ENCODE data around the gene PCDHGA7. TPM values are rescaled to one million over a fixed set of nuclear protein-coding genes. Genes with fewer than 3 reads are reported as not detected.

The PCDHGA7 gene
- total and polyA plus RNA-seq, 2 donors (not counting 3 experiments of a cell fraction or from before 2014, with no cell fraction given) = 0.84 to 1.8 TPM

DNA sequence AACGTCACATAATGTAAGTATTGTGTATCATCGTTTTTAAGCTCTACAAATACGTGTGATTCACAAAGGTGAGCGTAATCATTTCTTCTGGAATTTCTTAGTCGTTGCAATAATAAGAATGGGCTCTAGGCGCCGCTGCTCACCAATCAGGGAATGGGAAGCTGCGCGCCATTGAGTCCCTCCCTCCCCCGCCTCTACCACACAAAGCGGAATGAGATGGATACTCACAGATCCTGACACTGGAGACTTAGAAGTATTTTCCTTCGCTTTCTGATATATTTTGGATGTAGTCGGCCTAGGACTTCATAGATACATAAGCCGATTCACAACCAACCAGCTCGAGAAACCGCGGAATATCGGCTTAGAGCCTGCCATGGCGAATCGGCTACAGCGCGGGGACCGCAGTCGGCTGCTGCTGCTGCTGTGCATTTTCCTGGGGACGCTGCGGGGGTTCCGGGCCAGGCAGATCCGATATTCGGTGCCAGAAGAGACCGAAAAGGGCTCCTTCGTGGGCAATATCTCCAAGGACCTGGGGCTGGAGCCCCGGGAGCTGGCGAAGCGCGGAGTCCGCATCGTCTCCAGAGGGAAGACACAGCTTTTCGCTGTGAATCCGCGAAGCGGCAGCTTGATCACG is 38.4 kb downstream of the PCDHGA7 start, which contains the start of gene PCDHGA11:
TSS of gene PCDHGA11 (plus strand) at position 197 of the 634 bp plus-strand sequence. CDS start at position 374, 177 bp downstream.
- Histone ChIP-seq H3K9me1 (replicated peaks; ENCODE audit: control insufficient read depth, extremely low read depth, insufficient read depth, low read length) (no peaks in the 10 kb centered on the region), H4K20me1 (replicated peaks; ENCODE audit: control insufficient read depth, extremely low read depth, insufficient read depth, low read length) (no peaks in the 10 kb centered on the region), H3K27ac (ENCODE audit: insufficient read depth, low read depth, low read length) (no peak within 1 kb of the TSS), H3K27me3 (ENCODE audit: control insufficient read depth in 2 of 2, insufficient read depth in 2 of 2, low read length in 2 of 2) (peaks cover 40 to 84% of the 10 kb centered on the region in 2 experiments), H3K36me3 (ENCODE audit: control insufficient read depth in 2 of 2, extremely low read depth in 1 of 2, insufficient read depth in 2 of 2, low read length in 2 of 2) (no peaks in the 10 kb centered on the region), H3K4me3 (replicated peaks in 1 of 3; ENCODE audit: insufficient read depth in 1 of 3, low read depth in 1 of 3, low read length in 3 of 3) (peak within 1 kb of the TSS; percentile 39 to 83 (median 66)), H3K9ac (replicated peaks; ENCODE audit: extremely low read depth, insufficient read depth, low read length) (peak within 1 kb of the TSS; percentile 60), H3K79me2 (ENCODE audit: control insufficient read depth, insufficient read depth, low read length) (no peaks in the 10 kb centered on the region), H3K4me2 (ENCODE audit: insufficient read depth, low read length) (peak within 1 kb of the TSS; percentile 90), H3K4me1 (ENCODE audit: control insufficient read depth, extremely low read depth, insufficient read depth, low read length) (peaks cover 15% of the 10 kb centered on the region), H3K9me3 (replicated peaks; ENCODE audit: control insufficient read depth, insufficient read depth, low read length) (peaks cover 8% of the 10 kb centered on the region), H2AFZ (ENCODE audit: low read depth, low read length) (peak within 1 kb of the TSS; percentile 84)
- TF ChIP-seq CTCF (IDR thresholded peaks at IDR 0.05; ENCODE audit: extremely low read depth in 1 of 2, insufficient read depth in 1 of 2, low read depth in 1 of 2, low read length in 2 of 2) (peak; percentile 53 to 71), POLR2A (IDR thresholded peaks at IDR 0.05; ENCODE audit: low read depth, low read length) (no peak)
- DNase-seq (ENCODE audit: low read depth, low spot score) (peak; percentile 78), FAIRE-seq (peak; percentile 71)
- ChIA-PET CTCF (interaction anchor here (0.6 to 11.3 kb wide), 40 partner anchors 8 to 212 kb away, joined by 3 to 335 read pairs (median 6); partner anchors contain the start of genes DIAPH1, PCDHB12, PCDHGA1 and PCDHGA10), POLR2A (interaction anchor here (1.9 to 2.2 kb wide), 2 partner anchors 9 to 137 kb away, joined by 8 read pairs; partner anchors contain the start of gene PCDHGA12)
- BruUV-seq (replicated peaks) = TSS peak; percentile 41
- dilution Hi-C loops (cut with MboI; ENCODE audit: extremely low pct_ligation_motif_present, low sequenced_read_pairs) = no loop called here
- intact Hi-C loops (cut with micrococcal nuclease) = loop anchor here (1.0 to 5.0 kb wide), 4 partner anchors 9 to 103 kb away; partner anchors contain the start of genes PCDHGA12, PCDHGA6 and PCDHGB3

DNA sequence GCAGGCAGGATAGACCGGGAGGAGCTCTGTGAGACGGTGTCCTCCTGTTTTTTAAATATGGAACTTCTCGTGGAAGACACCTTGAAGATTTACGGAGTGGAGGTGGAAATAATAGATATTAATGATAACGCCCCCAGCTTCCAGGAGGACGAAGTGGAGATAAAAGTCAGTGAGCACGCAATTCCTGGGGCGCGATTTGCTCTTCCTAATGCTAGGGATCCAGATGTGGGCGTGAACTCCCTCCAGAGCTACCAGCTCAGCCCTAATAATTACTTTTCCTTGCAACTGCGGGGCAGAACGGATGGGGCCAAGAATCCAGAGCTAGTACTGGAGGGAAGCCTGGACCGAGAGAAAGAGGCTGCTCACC is 38.9 kb downstream of the PCDHGA7 start:
- Histone ChIP-seq H3K9me3 (replicated peaks; ENCODE audit: control insufficient read depth, insufficient read depth, low read length) (peaks cover 8% of the 10 kb centered on the region), H3K9ac (replicated peaks; ENCODE audit: extremely low read depth, insufficient read depth, low read length) (no peak overlapping the region), H4K20me1 (replicated peaks; ENCODE audit: control insufficient read depth, extremely low read depth, insufficient read depth, low read length) (no peaks in the 10 kb centered on the region), H2AFZ (ENCODE audit: low read depth, low read length) (peak overlapping the region; percentile 84), H3K36me3 (ENCODE audit: control insufficient read depth in 2 of 2, extremely low read depth in 1 of 2, insufficient read depth in 2 of 2, low read length in 2 of 2) (no peaks in the 10 kb centered on the region), H3K27ac (ENCODE audit: insufficient read depth, low read depth, low read length) (no peak overlapping the region), H3K4me1 (ENCODE audit: control insufficient read depth, extremely low read depth, insufficient read depth, low read length) (peaks cover 15% of the 10 kb centered on the region), H3K4me3 (replicated peaks in 1 of 3; ENCODE audit: insufficient read depth in 1 of 3, low read depth in 1 of 3, low read length in 3 of 3) (peak overlapping the region; percentile 39 to 83 (median 66)), H3K27me3 (ENCODE audit: control insufficient read depth in 2 of 2, insufficient read depth in 2 of 2, low read length in 2 of 2) (peaks cover 38 to 84% of the 10 kb centered on the region in 2 experiments), H3K9me1 (replicated peaks; ENCODE audit: control insufficient read depth, extremely low read depth, insufficient read depth, low read length) (no peaks in the 10 kb centered on the region), H3K4me2 (ENCODE audit: insufficient read depth, low read length) (peak overlapping the region; percentile 90), H3K79me2 (ENCODE audit: control insufficient read depth, insufficient read depth, low read length) (no peaks in the 10 kb centered on the region)
- DNase-seq (ENCODE audit: low read depth, low spot score) (no peak), FAIRE-seq (no peak)
- ChIA-PET CTCF (interaction anchor here (0.6 to 11.3 kb wide), 40 partner anchors 9 to 212 kb away, joined by 3 to 335 read pairs (median 6); partner anchors contain the start of genes DIAPH1, PCDHB12, PCDHGA1 and PCDHGA10), POLR2A (interaction anchor here (1.9 to 2.2 kb wide), 2 partner anchors 9 to 137 kb away, joined by 8 read pairs; partner anchors contain the start of gene PCDHGA12)
- dilution Hi-C loops (cut with MboI; ENCODE audit: extremely low pct_ligation_motif_present, low sequenced_read_pairs) (no loop called here), intact Hi-C loops (cut with micrococcal nuclease) (loop anchor here (1.0 to 5.0 kb wide), 4 partner anchors 9 to 103 kb away; partner anchors contain the start of genes PCDHGA12, PCDHGA6 and PCDHGB3)
- no TSS peak for BruUV-seq (replicated peaks)
- TF ChIP-seq POLR2AphosphoS5 (IDR thresholded peaks at IDR 0.05; ENCODE audit: insufficient read depth, low read depth, low read length) (no peak), GATA2 (IDR thresholded peaks at IDR 0.05; ENCODE audit: insufficient read depth, insufficient read length, low read depth, low read length) (no peak), MYC (IDR thresholded peaks at IDR 0.05; ENCODE audit: low read depth, low read length) (no peak), EZH2 (IDR thresholded peaks at IDR 0.05; ENCODE audit: borderline replicate concordance, low read depth, low read length, severe bottlenecking) (no peak), JUN (IDR thresholded peaks at IDR 0.05; ENCODE audit: borderline replicate concordance, insufficient read depth, insufficient read length, low read depth) (no peak), FOS (IDR thresholded peaks at IDR 0.05; ENCODE audit: borderline replicate concordance, insufficient read depth, low read length) (no peak), MAX (IDR thresholded peaks at IDR 0.05; ENCODE audit: insufficient read depth, insufficient read length) (no peak), POLR2A (IDR thresholded peaks at IDR 0.05; ENCODE audit: low read depth, low read length) (no peak), CTCF (IDR thresholded peaks at IDR 0.05; ENCODE audit: extremely low read depth in 1 of 2, insufficient read depth in 1 of 2, low read depth in 1 of 2, low read length in 2 of 2) (no peak)
